ENCODE results near the gene NMT2.

Gene NMT2

GRCh38 chr10:15137636-15138035, 30.9 kb downstream of the NMT2 start:
- no peak for TF ChIP-seq CTCF (IDR thresholded peaks at IDR 0.05)
- Histone ChIP-seq H3K36me3 (no peaks in the 10 kb centered on the region), H3K27me3 (no peaks in the 10 kb centered on the region), H3K9me3 (no peaks in the 10 kb centered on the region), H3K4me3 (ENCODE audit: low read depth in 1 of 2, low read length in 1 of 2) (no peak overlapping the region), H3K4me1 (ENCODE audit: control insufficient read depth in 1 of 2, insufficient read depth in 1 of 2, low read depth in 1 of 2, low read length in 1 of 2) (no peaks in the 10 kb centered on the region), H3K27ac (no peak overlapping the region)

GRCh38 chr10:15137036-15137359, 31.5 kb downstream of the NMT2 start:
- Histone ChIP-seq H3K4me3 (ENCODE audit: low read depth in 1 of 2, low read length in 1 of 2) (no peak overlapping the region), H3K36me3 (no peaks in the 10 kb centered on the region), H3K4me1 (ENCODE audit: control insufficient read depth in 1 of 2, insufficient read depth in 1 of 2, low read depth in 1 of 2, low read length in 1 of 2) (no peaks in the 10 kb centered on the region), H3K27ac (no peak overlapping the region), H3K9me3 (no peaks in the 10 kb centered on the region), H3K27me3 (no peaks in the 10 kb centered on the region)
- TF ChIP-seq CTCF (IDR thresholded peaks at IDR 0.05) = no peak

- TF ChIP-seq CTCF (IDR thresholded peaks at IDR 0.05) = no peak
- no peaks in the 10 kb centered on the region for H3K36me3 ChIP-seq
- no peaks in the 10 kb centered on the region for H3K27me3 ChIP-seq
- no peaks in the 10 kb centered on the region for H3K9me3 ChIP-seq
- H3K4me3 ChIP-seq (ENCODE audit: low read depth in 1 of 2, low read length in 1 of 2) = no peak overlapping the region
- no peaks in the 10 kb centered on the region for H3K4me1 ChIP-seq (ENCODE audit: control insufficient read depth in 1 of 2, insufficient read depth in 1 of 2, low read depth in 1 of 2, low read length in 1 of 2)
- no peak overlapping the region for H3K27ac ChIP-seq
Measured at GRCh38 chr10:15136129-15137035, 32.1 kb downstream of the NMT2 start.

- Histone ChIP-seq H3K4me3 (ENCODE audit: low read depth in 1 of 2, low read length in 1 of 2) (no peak overlapping the region), H3K36me3 (no peaks in the 10 kb centered on the region), H3K9me3 (no peaks in the 10 kb centered on the region), H3K27me3 (no peaks in the 10 kb centered on the region), H3K27ac (no peak overlapping the region), H3K4me1 (ENCODE audit: control insufficient read depth in 1 of 2, insufficient read depth in 1 of 2, low read depth in 1 of 2, low read length in 1 of 2) (no peaks in the 10 kb centered on the region)
- no peak for TF ChIP-seq CTCF (IDR thresholded peaks at IDR 0.05)
Measured at GRCh38 chr10:15131330-15131729, 37.2 kb downstream of the NMT2 start.

GRCh38 chr10:15124908-15125307, 43.6 kb downstream of the NMT2 start:
- no peaks in the 10 kb centered on the region for H3K36me3 ChIP-seq
- peaks cover 0 to 2% of the 10 kb centered on the region in 2 experiments for H3K4me1 ChIP-seq (ENCODE audit: control insufficient read depth in 1 of 2, insufficient read depth in 1 of 2, low read depth in 1 of 2, low read length in 1 of 2)
- no peak overlapping the region for H3K4me3 ChIP-seq (ENCODE audit: low read depth in 1 of 2, low read length in 1 of 2)
- no peak overlapping the region for H3K27ac ChIP-seq
- no peaks in the 10 kb centered on the region for H3K9me3 ChIP-seq
- TF ChIP-seq CTCF (IDR thresholded peaks at IDR 0.05) = no peak
- H3K27me3 ChIP-seq = no peaks in the 10 kb centered on the region
